Neutrophil (primary cell): ENCODE data around the gene ARPC4.
A peak's percentile ranks its signal among the peaks of the same experiment; 100 is the strongest.

Experiments
- H3K27ac ChIP-seq: fragments of 200-600 bp; sonication (generic); 2 replicates; pipeline ENCODE4 v1.5.1; 2016; ENCODE audit warnings: mild to moderate bottlenecking, moderate library complexity
- H3K27me3 ChIP-seq: fragments of 200-600 bp; sonication (generic); 2 replicates; pipeline ENCODE4 v1.6.0; 2016; ENCODE audit warnings: mild to moderate bottlenecking
- H3K36me3 ChIP-seq: fragments of 200-600 bp; sonication (generic); 2 replicates; pipeline ENCODE4 v1.5.1; 2017
- H3K4me1 ChIP-seq, 2 experiments: fragments of 200-600 bp in 1 of 2; sonication (generic) in 1 of 2; 1 replicate in 1 of 2; 2 replicates in 1 of 2; pipeline versions ENCODE4 v1.5.1 to v1.6.1; 2013 to 2016; ENCODE audit warnings: low read depth in 1 of 2, low read length in 1 of 2, mild to moderate bottlenecking in 1 of 2, moderate library complexity in 1 of 2; ENCODE audit not compliant: control insufficient read depth in 1 of 2, insufficient read depth in 1 of 2
- H3K4me3 ChIP-seq, 2 experiments: fragments of 200-600 bp in 1 of 2; sonication (generic) in 1 of 2; 1 replicate in 1 of 2; 2 replicates in 1 of 2; pipeline ENCODE4 v1.5.1; 2013 to 2016; ENCODE audit warnings: low read depth in 1 of 2, low read length in 1 of 2, mild to moderate bottlenecking in 1 of 2, moderate library complexity in 1 of 2
- H3K9me3 ChIP-seq: fragments of 200-600 bp; sonication (generic); 2 replicates; pipeline ENCODE4 v1.5.1; 2016
- TF ChIP-seq, protein P1 (sequence below): fragments of 200-600 bp; sonication (generic); IDR thresholded peaks from 2 replicates; pipeline ENCODE4 v1.5.1; 2016; ENCODE audit warnings: antibody characterized with exemption

The ARPC4 gene

DNA sequence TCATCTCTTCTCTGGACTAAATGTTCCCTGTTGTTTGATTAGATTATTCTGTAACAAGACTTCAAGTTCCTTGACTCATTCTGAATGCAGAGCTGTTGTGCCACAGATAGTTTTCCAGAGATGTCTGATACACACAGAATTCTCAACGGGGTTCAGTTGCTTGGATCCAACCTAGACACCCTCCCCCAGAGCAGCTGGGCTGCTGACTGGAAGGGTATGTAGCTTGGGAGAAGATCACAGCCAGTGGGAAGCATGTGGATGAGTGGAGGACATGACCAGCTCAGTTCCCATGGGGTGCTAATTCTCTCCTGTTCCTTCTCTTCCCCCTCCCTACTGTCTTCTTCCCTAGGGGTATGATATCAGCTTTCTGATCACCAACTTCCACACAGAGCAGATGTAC, 10.6 kb downstream of the ARPC4 start:
- H3K27me3 ChIP-seq = no peaks in the 10 kb centered on the region
- H3K36me3 ChIP-seq = peaks cover 98% of the 10 kb centered on the region
- no peaks in the 10 kb centered on the region for H3K4me1 ChIP-seq
- H3K4me3 ChIP-seq = no peak overlapping the region
- H3K27ac ChIP-seq = peak overlapping the region; percentile 15
- no peaks in the 10 kb centered on the region for H3K9me3 ChIP-seq
- TF ChIP-seq, protein P1, sequence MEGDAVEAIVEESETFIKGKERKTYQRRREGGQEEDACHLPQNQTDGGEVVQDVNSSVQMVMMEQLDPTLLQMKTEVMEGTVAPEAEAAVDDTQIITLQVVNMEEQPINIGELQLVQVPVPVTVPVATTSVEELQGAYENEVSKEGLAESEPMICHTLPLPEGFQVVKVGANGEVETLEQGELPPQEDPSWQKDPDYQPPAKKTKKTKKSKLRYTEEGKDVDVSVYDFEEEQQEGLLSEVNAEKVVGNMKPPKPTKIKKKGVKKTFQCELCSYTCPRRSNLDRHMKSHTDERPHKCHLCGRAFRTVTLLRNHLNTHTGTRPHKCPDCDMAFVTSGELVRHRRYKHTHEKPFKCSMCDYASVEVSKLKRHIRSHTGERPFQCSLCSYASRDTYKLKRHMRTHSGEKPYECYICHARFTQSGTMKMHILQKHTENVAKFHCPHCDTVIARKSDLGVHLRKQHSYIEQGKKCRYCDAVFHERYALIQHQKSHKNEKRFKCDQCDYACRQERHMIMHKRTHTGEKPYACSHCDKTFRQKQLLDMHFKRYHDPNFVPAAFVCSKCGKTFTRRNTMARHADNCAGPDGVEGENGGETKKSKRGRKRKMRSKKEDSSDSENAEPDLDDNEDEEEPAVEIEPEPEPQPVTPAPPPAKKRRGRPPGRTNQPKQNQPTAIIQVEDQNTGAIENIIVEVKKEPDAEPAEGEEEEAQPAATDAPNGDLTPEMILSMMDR = no peak

DNA sequence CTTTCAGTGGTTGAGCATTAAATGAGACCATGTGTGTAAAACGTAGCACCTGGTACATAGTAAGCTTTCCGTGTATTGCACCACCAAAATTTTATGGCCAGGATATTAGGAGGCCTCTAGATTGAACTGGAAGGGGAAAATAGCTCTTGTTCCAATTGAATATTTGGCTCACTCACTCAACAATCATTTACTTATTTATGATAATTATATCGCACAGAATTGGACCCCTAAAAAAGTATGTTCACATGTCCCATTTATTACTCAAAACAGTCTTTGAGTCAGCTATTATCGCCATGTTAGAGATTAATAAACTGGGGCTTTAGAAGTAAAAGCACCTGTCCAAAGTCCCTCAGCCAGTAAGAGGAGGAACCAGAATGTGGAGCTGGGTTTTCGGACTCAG, 12.1 kb downstream of the ARPC4 start:
- peak overlapping the region; percentile 32 for H3K27ac ChIP-seq

DNA sequence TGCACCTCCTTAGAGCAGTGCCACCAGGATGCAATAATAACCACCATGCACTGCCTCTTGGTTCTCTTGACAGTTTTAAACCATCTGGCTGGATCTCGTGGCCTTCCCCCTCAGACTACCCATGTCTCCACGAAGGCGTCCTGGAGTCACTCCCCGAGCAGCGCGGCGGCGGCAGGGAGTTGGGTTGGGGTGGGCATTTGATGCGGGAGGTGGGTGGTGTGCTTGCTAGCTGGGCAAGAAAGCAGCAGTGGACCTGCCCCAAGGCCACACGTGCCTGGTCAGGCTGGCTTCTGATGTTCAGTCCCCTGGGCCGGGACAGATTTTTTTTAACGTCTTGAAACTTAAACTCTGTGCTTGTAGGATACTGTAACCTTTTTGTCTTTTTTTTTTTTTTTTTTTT, 13.3 kb downstream of the ARPC4 start:
- H3K36me3 ChIP-seq = peaks cover 83% of the 10 kb centered on the region
- TF ChIP-seq, protein P1 = no peak
- no peak overlapping the region for H3K4me3 ChIP-seq
- peaks cover 19 to 21% of the 10 kb centered on the region in 2 experiments for H3K4me1 ChIP-seq
- H3K27me3 ChIP-seq = no peaks in the 10 kb centered on the region
- peak overlapping the region; percentile 32 for H3K27ac ChIP-seq
- H3K9me3 ChIP-seq = no peaks in the 10 kb centered on the region

More for the DNA sequence above, 12.1 kb downstream of the ARPC4 start:
- H3K9me3 ChIP-seq = no peaks in the 10 kb centered on the region
- TF ChIP-seq, protein P1 = no peak
- H3K4me3 ChIP-seq = no peak overlapping the region
- H3K27me3 ChIP-seq = no peaks in the 10 kb centered on the region
- peaks cover 10% of the 10 kb centered on the region in 2 experiments for H3K4me1 ChIP-seq
- H3K36me3 ChIP-seq = peaks cover 90% of the 10 kb centered on the region

DNA sequence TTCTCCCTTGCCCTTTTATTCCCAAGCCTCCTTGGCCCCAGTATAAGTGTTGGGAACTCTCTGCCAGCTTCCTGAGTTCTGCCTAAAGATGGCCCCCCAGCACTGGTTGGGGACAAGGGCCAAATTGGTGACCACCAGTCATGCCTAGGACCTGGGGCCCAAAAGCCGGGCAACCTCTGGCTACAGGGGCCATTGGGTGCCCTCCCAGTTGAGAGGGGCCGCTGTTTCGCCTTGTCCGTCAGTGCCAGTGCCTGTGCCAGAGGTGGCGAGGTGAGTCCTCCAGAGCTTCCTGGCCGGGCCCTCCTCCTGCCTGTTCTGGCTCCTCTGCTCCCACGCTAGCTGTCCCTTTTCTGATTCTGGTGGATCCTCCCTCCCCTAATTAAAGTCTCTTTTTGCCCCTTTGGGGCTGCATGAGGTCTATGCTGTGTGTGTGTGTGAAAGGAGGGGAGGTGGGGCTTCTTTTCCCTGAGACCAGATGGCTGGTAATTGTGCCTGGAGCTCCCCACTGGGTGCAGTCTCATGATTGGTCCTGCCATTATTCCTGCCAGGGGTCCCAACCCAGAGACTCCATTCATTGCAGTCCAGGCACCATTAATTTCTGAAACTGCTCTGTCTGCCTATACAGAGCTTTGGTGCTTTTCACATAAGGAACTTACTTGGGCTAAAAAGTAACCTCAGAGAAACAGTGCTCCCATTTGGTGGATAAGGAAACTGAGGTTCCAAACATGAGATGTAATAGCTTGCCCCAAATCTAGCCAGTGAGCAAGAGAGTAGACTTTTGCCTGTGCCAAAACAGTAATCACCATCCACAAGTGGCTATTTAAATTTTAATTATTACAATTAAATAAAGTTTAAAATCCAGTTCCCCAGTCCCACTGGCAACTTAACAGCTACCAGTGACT, 14.1 kb downstream of the ARPC4 start:
- H3K4me3 ChIP-seq = no peak overlapping the region
- H3K36me3 ChIP-seq = peaks cover 80% of the 10 kb centered on the region
- H3K9me3 ChIP-seq = no peaks in the 10 kb centered on the region
- no peaks in the 10 kb centered on the region for H3K27me3 ChIP-seq
- H3K27ac ChIP-seq = peak overlapping the region; percentile 91
- TF ChIP-seq, protein P1 = no peak
- H3K4me1 ChIP-seq = peaks cover 19 to 21% of the 10 kb centered on the region in 2 experiments

DNA sequence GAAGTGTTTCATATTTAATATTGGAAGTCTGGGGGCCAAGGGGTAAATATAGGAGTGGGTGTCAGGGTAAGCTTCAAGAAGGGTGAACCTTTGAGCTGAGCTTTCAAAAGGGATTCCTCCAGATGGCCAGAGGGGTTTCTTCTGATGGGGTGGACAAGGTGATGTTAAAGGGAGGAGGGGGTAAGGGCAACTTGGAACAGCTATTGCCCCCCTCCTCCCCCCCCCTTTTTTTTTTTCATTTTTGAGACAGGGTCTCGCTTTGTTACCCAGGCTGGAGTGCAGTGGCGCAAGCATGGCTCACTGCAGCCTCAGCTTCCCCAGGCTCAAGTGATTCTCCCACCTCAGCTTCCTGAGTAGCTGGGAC, 15.1 kb downstream of the ARPC4 start:
- TF ChIP-seq, protein P1 = no peak
- H3K9me3 ChIP-seq = no peaks in the 10 kb centered on the region
- H3K27me3 ChIP-seq = no peaks in the 10 kb centered on the region
- peaks cover 80% of the 10 kb centered on the region for H3K36me3 ChIP-seq
- H3K4me1 ChIP-seq = peaks cover 19 to 21% of the 10 kb centered on the region in 2 experiments
- peak overlapping the region; percentile 91 for H3K27ac ChIP-seq
- no peak overlapping the region for H3K4me3 ChIP-seq
